NB4 (cell line): ENCODE measurements around the gene ARID1B.

Experiments used
- DNase-seq: peaks from one replicate; pipeline ENCODE4 v3.0.0; 2010; ENCODE audit warnings: low read depth
- H3K4me3 ChIP-seq: one replicate; pipeline ENCODE4 v1.5.1; 2011; ENCODE audit warnings: mild to moderate bottlenecking, low read depth, low read length, moderate library complexity
- MYC ChIP-seq: IDR thresholded peaks from 2 replicates; pipeline ENCODE4 v1.6.1; 2011; ENCODE audit warnings: low read depth, low read length
- POLR2A ChIP-seq: IDR thresholded peaks from 2 replicates; pipeline ENCODE4 v1.6.1; 2011; ENCODE audit warnings: mild to moderate bottlenecking; ENCODE audit not compliant: insufficient read length; ENCODE audit errors: extremely low read depth
- TF ChIP-seq, protein P1 (sequence below): IDR thresholded peaks from one replicate; pipeline ENCODE4 v1.5.1; 2012; ENCODE audit warnings: low read depth, low read length
- TF ChIP-seq, protein P2 (sequence below): IDR thresholded peaks from 2 replicates; pipeline ENCODE4 v1.6.1; 2011; ENCODE audit warnings: low read depth, low read length

The ARID1B gene

DNA sequence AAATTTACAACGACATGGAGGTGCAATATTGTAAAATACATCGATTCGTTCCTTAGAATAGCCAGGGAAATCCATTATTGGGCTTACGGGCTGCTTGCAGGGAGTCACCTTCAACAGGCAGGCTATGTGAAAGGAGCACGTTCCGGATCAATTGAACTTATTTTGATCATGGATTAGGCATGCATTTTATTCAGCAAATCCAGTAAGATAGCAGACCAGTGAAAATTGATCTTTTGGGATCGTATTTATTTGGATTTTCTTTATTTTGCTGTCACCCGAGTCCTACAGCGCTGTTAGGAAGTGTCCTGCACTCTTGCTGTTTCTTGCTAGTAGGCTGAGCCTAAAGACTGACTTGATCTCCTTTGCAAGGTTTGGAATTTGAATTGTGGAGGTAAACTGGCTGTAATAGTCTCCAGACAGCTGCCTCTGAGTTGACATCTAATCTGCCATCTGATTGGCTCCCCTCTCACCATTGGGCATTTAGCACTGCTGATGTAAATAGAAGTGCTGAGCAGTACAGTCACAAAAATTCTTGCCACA lies 3.0 kb downstream of the ARID1B start:
- H3K4me3 ChIP-seq = peak overlapping the region; percentile 94
- DNase-seq = peak; percentile 90
- TF ChIP-seq, protein P1, sequence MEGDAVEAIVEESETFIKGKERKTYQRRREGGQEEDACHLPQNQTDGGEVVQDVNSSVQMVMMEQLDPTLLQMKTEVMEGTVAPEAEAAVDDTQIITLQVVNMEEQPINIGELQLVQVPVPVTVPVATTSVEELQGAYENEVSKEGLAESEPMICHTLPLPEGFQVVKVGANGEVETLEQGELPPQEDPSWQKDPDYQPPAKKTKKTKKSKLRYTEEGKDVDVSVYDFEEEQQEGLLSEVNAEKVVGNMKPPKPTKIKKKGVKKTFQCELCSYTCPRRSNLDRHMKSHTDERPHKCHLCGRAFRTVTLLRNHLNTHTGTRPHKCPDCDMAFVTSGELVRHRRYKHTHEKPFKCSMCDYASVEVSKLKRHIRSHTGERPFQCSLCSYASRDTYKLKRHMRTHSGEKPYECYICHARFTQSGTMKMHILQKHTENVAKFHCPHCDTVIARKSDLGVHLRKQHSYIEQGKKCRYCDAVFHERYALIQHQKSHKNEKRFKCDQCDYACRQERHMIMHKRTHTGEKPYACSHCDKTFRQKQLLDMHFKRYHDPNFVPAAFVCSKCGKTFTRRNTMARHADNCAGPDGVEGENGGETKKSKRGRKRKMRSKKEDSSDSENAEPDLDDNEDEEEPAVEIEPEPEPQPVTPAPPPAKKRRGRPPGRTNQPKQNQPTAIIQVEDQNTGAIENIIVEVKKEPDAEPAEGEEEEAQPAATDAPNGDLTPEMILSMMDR = no peak
- peak; percentile 50 for TF ChIP-seq POLR2A

DNA sequence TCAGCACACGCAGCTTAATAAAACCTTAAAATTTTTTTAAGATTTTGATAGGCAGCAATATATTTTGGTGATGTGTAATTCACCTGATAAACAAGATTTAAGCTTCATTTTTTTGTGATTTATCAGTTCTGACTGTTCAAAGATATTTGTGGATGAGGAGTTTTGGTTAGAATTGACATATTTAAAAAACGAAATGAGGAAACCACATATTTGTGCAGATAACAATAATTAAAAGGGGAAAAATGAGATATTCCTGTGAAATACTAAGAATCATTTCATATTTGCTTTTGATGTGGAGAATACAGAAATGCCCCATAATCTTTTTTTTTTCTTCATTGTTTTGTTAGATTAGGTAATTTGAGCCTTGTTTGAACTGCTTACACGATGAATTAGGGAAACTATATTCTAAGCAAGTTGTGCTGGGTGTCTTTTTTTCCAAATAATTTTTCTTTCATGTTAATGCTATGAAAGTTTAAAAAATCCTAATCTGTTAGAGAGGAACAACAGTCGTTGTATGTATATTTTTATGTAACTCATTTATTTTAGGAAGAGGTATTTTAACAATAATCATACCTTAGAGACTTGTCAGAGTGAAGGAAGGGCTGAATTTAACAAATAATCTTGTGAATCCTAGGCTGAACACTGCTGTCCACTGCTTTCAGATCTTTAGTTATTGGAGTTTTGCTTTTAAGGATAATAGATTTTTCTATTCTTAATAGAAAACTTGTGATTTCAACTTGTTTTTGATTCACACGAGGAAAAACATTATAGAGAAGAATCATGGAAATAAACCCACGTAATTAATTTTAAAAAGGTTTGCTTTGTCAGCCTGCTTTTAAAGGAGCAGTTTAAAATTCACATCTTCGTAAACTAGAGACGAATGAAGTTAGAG lies 4.0 kb downstream of the ARID1B start:
- peak overlapping the region; percentile 94 for H3K4me3 ChIP-seq
- TF ChIP-seq, protein P2, sequence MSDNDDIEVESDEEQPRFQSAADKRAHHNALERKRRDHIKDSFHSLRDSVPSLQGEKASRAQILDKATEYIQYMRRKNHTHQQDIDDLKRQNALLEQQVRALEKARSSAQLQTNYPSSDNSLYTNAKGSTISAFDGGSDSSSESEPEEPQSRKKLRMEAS = no peak
- TF ChIP-seq MYC (no peak), POLR2A (no peak)
- TF ChIP-seq, protein P1 = no peak
- no peak for DNase-seq

DNA sequence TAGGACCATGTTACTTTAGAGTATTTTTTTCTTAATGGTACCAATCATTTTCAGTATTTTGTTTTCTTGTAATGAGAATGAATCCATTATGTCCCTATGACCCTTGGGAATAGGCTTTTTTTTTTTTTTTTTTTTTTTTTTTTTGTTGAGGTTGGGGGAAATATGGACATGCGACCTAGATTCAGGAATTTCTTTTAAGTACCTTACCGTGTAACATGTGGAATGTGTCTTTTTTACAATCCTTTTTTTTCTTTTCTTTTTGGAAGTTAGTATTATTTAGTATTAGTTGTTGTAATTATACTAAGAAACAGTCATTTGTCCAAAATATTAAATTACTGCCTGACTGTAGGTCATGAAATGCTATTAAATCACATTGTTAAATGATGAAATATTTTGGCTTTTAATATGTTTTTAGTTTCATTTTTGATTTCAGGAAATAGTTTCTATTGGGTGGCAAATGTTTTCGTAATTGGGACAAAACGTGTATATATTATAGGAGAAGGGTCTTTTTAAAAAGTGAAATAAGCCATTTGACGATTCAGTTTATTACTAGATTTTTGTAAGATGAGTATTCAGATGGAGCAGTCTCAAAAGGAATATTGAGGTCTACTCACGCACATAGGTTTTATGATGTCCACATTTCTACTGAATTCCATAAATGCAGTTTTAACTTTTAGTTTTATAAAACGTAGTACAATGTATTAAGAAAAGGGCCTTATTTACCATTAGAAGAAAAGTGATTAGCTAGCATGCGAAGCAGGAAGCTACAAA lies 4.9 kb downstream of the ARID1B start:
- DNase-seq = no peak
- peak overlapping the region; percentile 94 for H3K4me3 ChIP-seq
- TF ChIP-seq, protein P2 = no peak
- TF ChIP-seq POLR2A (no peak), MYC (no peak)
- TF ChIP-seq, protein P1 = no peak

DNA sequence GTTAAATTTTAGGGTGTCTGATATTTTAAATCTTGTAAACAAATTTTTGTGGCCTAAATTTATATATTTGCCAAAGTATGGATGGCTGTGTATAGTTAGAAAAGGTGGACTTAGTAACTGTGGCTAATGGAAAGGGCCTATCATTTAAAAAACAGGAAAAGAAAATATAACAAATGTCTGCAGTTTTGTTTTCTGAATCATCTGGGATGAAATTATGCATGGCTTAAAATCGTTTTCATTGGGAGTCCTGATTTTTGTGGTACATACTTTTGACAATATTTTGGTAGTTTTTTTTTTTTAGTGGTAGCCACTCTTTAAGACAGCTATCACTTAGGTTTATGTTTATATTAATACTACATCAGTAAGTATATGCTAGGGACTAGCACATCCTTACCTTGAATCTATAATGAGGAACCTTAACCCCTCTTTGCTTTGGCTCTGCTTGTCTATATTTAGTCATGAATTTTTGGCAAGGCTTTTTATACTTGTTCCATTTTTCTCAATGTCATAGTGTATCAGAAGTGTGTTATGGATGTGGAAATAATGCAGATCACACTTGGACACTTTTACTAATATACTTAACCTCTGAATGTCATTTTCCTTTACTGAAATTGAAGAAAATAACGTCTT lies 5.6 kb downstream of the ARID1B start:
- TF ChIP-seq, protein P2 = no peak
- TF ChIP-seq MYC = no peak
- TF ChIP-seq, protein P1 = no peak
- TF ChIP-seq POLR2A = no peak
- peak overlapping the region; percentile 94 for H3K4me3 ChIP-seq
- DNase-seq = no peak

DNA sequence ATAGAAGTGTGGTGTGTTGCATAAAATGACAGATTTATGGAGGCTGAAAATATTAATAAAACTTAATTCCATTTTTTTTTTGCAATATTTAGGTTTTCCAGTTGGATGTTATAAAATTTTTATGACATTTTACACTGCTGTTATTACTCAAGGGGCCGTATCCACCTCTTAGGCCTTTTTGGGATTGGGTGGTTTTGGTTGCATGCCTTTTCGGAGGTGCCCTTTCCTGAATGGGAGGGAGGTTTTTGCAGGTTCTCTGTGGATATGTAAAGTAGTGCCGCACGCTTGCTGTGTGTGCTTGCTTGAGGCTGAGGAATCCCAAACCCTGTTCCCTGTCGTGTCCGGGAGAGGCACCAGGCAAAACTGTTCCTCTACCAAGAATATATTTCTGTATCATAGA lies 6.8 kb downstream of the ARID1B start:
- H3K4me3 ChIP-seq = peak overlapping the region; percentile 1
- DNase-seq = no peak

More for the DNA sequence above, 6.8 kb downstream of the ARID1B start:
- TF ChIP-seq MYC (no peak), POLR2A (no peak)
- TF ChIP-seq, protein P2 = no peak
- TF ChIP-seq, protein P1 = no peak
